A549 treated with Hydrocortisone at 1 μM for 4 hours (cell line): Measurements from ENCODE around the gene GPR162. TPM values are rescaled to one million over a fixed set of nuclear protein-coding genes. Genes with fewer than 3 reads are reported as not detected.

Experiments used
- total RNA-seq: library from RNA; stranded (reverse); fragments of 200-300 nt; extraction: Qiagen RNA extraction; gene quantifications from 5 replicates; pipeline ENCODE4 v1.2.3, GENCODE V29; 2022

The GPR162 gene, protein sequence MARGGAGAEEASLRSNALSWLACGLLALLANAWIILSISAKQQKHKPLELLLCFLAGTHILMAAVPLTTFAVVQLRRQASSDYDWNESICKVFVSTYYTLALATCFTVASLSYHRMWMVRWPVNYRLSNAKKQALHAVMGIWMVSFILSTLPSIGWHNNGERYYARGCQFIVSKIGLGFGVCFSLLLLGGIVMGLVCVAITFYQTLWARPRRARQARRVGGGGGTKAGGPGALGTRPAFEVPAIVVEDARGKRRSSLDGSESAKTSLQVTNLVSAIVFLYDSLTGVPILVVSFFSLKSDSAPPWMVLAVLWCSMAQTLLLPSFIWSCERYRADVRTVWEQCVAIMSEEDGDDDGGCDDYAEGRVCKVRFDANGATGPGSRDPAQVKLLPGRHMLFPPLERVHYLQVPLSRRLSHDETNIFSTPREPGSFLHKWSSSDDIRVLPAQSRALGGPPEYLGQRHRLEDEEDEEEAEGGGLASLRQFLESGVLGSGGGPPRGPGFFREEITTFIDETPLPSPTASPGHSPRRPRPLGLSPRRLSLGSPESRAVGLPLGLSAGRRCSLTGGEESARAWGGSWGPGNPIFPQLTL
- 0.28 to 0.51 TPM (median 0.38 TPM) in 5 replicates for total RNA-seq

DNA sequence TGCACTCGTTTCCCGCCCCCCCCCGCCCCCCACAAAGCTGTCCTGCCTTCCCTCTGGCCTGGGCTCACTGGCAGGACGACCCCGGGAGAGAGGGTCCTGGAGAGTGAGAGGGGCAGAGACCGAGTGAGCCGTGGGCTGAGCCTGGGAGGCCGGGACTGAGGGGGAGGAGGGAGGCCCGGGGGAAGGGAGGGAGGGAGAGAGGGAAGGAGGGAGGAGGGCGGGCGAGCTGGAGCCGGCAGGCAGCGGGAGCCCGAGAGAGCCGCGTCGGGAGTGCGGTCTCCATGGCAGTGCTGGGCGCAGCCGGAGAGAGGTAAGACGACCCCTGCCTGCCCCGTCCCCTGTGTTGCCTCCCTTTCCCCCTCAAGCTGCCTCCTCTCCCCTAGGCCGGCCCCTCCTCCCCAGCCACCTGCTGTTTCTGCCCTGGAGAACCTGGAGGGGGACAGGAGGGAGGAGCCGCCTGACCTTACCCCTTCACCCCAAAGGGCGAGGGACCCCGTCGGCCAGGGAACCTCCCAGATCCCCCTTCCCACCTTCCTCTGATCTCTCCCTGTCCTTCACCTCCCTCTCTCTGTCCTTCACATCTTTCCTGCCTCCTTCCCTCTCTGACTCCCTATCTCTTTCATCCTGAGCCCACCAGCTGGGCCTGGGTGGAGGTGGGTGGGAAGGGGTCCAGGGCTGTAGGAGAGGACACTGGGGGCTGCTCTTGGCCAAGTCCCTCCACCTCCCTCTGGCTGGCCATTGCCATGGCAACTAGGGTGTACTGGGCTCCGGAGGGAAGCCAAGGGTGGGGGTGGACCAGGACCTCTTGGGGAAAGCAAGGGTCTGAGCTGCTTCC is at the start of gene GPR162:
Gene GPR162, plus strand, starts transcription at position 231 of the 835 bp plus-strand sequence. CDS start 2,078 bp downstream, outside the sequence.

DNA sequence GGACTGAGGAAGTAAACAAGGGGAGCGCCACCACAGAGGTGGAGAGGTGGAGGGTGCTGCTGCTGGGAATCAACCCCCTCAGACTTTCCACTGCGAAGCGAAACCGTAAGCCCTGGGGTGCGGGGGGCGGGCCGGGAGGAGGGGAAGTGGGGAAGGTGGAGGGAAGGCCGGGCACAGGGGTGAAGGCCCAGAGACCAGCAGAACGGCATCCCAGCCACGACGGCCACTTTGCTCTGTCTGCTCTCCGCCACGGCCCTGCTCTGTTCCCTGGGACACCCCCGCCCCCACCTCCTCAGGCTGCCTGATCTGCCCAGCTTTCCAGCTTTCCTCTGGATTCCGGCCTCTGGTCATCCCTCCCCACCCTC is 49.3 kb upstream of the GPR162 start, which contains the start of gene LAG3:
Gene LAG3, plus strand, starts transcription at position 190 of the 365 bp plus-strand sequence. CDS start 333 bp downstream, outside the sequence.

DNA sequence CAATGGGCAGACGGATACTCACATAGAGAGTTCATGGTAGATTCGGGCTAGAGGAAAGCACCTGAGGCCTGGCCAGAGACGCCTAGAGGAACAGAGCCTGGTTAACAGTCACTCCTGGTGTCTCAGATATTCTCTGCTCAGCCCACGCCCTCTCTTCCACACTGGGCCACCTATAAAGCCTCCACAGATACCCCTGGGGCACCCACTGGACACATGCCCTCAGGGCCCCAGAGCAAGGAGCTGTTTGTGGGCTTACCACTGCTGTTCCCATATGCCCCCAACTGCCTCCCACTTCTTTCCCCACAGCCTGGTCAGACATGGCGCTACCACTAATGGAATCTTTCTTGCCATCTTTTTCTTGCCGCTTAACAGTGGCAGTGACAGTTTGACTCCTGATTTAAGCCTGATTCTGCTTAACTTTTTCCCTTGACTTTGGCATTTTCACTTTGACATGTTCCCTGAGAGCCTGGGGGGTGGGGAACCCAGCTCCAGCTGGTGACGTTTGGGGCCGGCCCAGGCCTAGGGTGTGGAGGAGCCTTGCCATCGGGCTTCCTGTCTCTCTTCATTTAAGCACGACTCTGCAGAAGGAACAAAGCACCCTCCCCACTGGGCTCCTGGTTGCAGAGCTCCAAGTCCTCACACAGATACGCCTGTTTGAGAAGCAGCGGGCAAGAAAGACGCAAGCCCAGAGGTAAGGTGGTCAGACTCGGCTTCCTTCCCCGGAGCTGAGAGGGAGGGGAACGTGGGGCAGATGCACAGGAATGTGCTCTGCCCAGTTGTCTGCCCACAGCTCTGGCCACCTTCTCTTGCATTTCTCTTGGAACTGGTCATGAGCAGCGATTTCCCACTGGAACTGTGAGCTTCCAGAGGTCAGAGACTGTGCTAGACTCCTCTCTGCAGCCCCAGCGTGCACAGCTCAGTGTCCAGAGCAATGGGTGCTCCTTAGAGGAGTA is 32.4 kb upstream of the GPR162 start, which contains the start of gene CD4:
Gene CD4, plus strand, starts transcription at position 557 of the 953 bp plus-strand sequence. CDS start 10,611 bp downstream, outside the sequence.

DNA sequence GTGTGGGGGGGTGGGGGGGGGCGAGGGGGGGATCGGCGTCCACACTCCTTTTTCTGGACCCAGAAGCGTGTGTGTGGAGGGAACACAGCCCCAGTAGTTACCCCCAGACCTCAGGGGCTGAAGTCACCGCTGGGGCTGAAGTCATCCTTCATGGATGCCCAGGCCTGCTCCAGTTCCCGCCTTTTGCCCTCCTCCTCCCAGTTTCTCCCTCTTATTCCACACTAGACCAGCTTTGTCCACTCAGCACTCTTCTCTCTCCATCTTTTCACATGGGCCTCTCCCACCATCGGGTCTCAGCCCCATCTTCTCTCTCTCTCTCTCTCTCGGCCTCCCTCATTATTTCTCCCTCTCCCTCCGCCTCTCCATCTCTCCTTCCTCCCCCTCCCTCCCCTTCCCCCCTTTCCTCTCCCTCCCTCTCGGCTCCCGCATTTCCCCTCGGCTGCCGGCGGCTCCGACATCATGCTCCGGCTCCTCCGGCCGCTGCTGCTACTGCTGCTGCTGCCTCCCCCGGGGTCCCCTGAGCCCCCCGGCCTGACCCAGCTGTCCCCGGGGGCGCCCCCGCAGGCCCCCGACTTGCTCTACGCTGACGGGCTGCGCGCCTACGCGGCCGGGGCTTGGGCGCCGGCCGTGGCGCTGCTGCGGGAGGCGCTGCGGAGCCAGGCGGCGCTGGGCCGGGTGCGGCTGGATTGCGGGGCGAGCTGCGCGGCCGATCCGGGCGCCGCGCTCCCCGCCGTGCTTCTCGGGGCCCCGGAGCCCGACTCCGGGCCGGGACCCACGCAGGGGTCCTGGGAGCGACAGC is 6.6 kb downstream of the GPR162 start, which contains the start of gene P3H3:
Gene P3H3, plus strand, starts transcription at position 426 of the 799 bp plus-strand sequence. Its CDS starts 34 bp downstream, at position 460.

DNA sequence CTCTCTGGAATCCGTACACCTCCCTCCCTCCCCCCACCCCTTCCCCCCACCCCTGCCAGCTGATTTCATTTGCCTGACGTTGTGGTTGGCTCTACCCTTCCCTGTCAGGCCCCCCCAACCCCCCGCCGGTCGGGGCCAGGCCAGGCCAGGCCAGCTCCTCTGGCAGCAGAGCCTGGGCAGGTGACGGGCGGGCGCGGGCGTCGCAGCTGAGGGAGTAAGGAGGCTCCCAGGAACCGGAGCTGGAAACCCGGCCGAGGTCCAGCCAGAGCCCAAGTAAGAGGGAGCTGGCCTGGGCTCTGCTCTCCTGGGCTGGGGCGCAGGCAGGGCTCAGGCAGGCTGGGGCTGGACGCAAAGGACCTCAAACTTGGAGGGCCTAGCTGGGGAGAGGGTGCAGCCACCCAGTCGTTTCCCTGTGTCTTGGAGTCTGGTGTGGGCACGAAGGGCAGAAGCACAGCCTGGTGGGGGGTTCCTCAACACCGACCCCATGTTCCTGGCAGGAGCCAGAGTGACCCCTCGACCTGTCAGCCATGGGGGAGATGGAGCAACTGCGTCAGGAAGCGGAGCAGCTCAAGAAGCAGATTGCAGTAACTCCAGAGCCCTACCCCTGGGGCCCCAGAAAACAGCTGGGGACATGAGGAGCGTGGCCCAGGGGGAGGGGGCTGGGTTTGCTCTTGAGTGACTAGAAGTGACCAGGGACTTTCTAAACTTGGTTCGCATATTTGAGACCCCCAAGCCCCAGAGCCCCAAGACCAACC is 19.3 kb downstream of the GPR162 start, which contains the start of gene GNB3:
Gene GNB3, plus strand, starts transcription at position 165 of the 755 bp plus-strand sequence. Its CDS starts 363 bp downstream, at position 528.

DNA sequence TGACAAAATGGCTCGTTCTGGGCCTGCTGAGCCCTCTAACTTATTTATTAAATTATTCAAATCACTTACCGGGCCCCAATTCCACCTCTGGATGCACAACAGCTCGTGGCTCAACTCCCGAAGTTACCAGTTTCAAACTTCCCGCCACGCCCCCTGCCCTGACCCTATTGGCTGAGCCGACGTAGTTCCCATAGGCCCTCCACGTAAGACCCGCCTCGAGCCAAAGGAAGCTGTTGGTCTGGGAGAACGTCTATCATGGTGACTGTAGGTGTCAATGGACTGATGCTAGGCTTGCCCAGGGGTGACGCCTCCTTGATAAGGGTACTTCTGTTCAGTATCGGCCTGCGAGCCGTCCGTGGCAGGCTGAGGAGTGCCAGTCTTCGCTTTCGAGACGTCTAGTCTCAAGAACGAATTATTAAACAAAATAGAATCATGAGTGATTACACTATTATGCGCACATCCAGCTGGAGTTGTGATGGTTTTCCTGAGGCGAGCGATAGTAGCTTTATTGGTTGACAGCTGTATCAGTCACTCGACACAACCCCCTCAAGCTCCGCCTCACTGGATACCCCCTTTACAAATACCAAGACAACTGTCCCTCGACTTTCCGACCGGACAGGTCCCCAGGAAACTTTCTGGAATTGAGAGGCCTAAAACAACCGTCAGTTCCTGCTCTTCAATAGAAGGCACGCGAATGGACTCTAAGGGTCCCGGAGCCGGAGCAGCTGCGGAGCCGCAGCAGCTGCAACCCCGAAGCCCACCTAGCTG is 29.7 kb downstream of the GPR162 start, which contains the start of gene CDCA3:
Gene CDCA3, minus strand, starts transcription at position 134 of the 768 bp plus-strand sequence. CDS start 334 bp downstream, outside the sequence.

DNA sequence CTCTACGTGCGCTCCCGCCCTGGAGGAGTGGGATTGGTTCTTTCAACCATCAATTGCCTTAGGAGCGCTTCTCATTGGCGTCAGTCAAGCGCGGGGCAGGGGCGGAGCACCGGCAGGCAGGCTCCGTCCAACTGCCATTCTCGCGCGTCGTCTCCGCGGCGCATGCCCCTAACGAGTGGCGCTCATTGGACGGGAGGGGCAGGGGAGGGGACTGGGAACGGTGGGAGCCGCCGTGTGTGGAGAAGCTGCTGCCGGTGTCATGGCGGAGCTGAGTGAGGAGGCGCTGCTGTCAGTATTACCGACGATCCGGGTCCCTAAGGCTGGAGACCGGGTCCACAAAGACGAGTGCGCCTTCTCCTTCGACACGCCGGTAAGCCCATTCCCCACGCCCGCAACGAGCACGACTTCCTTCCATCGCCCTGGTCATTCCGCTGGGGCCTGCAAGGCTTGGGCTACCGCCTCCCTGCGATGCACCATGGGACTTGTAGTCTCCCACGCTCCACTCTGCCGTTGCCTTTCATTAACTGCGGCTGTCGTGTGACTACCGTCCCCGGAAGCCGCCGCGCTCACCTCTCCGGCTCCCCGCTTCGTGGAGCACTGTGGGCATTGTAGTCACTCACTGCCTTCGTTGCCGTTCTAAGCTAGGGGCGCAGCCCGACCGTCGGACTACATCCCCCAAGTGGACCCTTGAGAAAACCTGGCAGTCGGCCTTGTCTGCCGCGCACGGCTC is 30.5 kb downstream of the GPR162 start, which contains the start of gene USP5:
Gene USP5, plus strand, starts transcription at position 230 of the 730 bp plus-strand sequence. Its CDS starts 30 bp downstream, at position 260.

DNA sequence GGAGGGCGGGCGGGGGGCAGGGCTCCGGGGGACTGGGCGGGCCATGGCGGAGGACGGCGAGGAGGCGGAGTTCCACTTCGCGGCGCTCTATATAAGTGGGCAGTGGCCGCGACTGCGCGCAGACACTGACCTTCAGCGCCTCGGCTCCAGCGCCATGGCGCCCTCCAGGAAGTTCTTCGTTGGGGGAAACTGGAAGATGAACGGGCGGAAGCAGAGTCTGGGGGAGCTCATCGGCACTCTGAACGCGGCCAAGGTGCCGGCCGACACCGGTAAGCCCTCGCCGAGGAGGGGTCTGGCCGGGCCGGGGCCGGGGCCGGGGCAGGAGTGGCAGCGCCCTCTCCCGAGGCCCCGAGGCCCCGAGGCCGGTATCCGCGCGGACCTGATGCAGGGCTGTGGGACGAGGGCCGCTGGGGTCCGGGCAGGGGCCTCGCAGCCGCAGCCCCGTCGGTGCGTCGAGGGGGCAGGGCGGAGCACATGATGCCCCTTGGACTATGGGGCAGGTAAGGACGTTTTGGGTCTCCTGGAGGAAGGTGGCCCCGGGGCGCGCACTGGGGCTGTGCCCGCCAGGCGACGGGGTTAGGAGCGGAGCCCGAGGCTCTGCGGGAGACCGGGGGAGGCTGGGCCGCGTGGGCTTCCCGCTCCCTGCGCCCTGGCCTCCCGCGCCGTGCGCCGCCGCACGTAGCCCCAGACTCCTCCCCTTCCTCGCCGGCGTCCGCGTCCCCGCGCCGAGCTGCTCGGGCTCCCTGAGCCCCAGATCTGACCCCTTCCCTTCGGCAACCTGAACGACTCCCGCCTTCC is 46.0 kb downstream of the GPR162 start, which contains the start of gene TPI1:
Gene TPI1, plus strand, starts transcription at position 119 of the 798 bp plus-strand sequence. Its CDS starts 36 bp downstream, at position 155.

DNA sequence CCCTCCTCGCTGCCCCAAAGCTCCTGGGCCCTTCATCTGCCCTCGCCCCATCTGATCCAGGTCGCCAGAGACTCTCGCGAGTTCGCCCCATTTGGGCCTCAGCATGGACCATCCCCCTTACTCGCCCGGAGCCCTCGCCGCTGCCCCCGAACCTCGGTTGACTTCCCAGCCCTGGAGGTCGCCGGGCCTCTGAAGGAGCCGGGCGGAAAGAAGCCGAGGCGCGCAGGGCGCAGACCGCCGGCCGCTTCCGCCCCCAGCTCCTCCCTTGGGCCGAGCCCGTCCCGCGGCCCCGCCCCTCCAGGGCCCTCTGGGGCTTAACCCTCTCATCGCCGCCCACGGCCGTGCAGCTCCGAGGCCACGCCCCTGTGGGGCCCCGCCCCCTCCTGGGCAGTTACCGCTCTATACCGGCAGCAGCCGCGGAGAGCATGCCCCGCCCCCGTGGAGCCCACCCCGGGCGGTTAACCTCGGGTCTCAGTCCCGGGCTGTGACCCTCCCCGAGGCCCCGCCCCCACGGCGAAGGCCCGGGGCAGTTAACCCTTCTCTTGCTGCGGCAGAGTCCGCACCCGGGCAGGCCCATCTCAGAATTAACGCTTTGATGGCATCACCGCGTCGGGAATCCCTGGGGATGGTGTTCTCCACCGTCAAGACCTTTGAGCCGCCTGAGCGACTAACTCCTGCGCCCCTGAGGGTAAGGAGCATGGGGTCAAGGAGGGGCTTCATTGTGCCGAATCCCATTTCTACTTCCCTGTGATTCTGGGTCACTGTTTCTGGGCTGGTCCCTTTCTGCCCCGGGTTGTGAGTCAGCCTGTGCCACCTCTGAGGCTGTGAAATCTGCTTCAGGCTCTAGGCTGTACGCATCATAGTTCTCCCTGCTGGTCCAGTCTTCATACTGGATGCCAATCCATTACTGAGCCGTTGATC is 51.7 kb downstream of the GPR162 start, which contains the start of gene SPSB2:
Gene SPSB2, minus strand, starts transcription at position 210 of the 921 bp plus-strand sequence. CDS start 402 bp downstream, outside the sequence.

Other genes starting within 250 kb of the GPR162 start
- 55.8 to 82.9 TPM (median 60.2 TPM) in 5 replicates for gene CHD4, start 214.4 kb upstream of the GPR162 start, total RNA-seq
- 0.58 to 1.0 TPM (median 0.70 TPM) in 5 replicates for gene LPAR5, start 185.9 kb upstream of the GPR162 start, total RNA-seq
- gene ACRBP, start 174.4 kb upstream of the GPR162 start, total RNA-seq, result 0.18 to 0.56 TPM (median 0.33 TPM) in 3 of 5 replicates, not detected in the others
- gene ING4, start 158.7 kb upstream of the GPR162 start, total RNA-seq, result 11.5 to 19.9 TPM (median 14.3 TPM) in 5 replicates
- 53.8 to 60.6 TPM (median 58.4 TPM) in 5 replicates for gene ZNF384, start 132.4 kb upstream of the GPR162 start, total RNA-seq
- gene PIANP, start 121.0 kb upstream of the GPR162 start, total RNA-seq, result 0.76 to 1.1 TPM (median 0.84 TPM) in 5 replicates
- 48.4 to 56.5 TPM (median 55.4 TPM) in 5 replicates for gene COPS7A, start 97.8 kb upstream of the GPR162 start, total RNA-seq
- gene MLF2, start 68.7 kb upstream of the GPR162 start, total RNA-seq, result 246 to 305 TPM (median 296 TPM) in 5 replicates
- 588 to 898 TPM (median 880 TPM) in 5 replicates for gene PTMS, start 55.5 kb upstream of the GPR162 start, total RNA-seq
- 0.51 to 1.9 TPM (median 1.7 TPM) in 5 replicates for gene LAG3, start 49.3 kb upstream of the GPR162 start, total RNA-seq
- not detected in 5 replicates for gene CD4, start 32.3 kb upstream of the GPR162 start, total RNA-seq
- gene P3H3, start 6.6 kb downstream of the GPR162 start, total RNA-seq, result 23.9 to 29.0 TPM (median 26.3 TPM) in 5 replicates
- gene GNB3, start 19.1 kb downstream of the GPR162 start, total RNA-seq, result 1.0 to 2.0 TPM (median 1.6 TPM) in 5 replicates
- gene CDCA3, start 29.5 kb downstream of the GPR162 start, total RNA-seq, result 73.1 to 82.3 TPM (median 77.5 TPM) in 5 replicates
- gene USP5, start 30.3 kb downstream of the GPR162 start, total RNA-seq, result 71.7 to 88.7 TPM (median 74.7 TPM) in 5 replicates
- gene TPI1, start 45.7 kb downstream of the GPR162 start, total RNA-seq, result 1,586 to 1,659 TPM (median 1,629 TPM) in 5 replicates
- gene SPSB2, start 51.5 kb downstream of the GPR162 start, total RNA-seq, result 27.8 to 35.3 TPM (median 31.2 TPM) in 5 replicates
- gene LRRC23, start 83.0 kb downstream of the GPR162 start, total RNA-seq, result 15.4 to 18.3 TPM (median 17.3 TPM) in 5 replicates
- 32.5 to 40.3 TPM (median 34.5 TPM) in 5 replicates for gene ENO2, start 92.8 kb downstream of the GPR162 start, total RNA-seq
- 60.2 to 72.4 TPM (median 67.4 TPM) in 5 replicates for gene ATN1, start 106.1 kb downstream of the GPR162 start, total RNA-seq
- gene RNU7-1, start 122.0 kb downstream of the GPR162 start, total RNA-seq, result not detected in 5 replicates
- 256 to 322 TPM (median 309 TPM) in 5 replicates for gene C12orf57, start 122.2 kb downstream of the GPR162 start, total RNA-seq
- 9.5 to 13.3 TPM (median 11.7 TPM) in 5 replicates for gene PTPN6, start 129.5 kb downstream of the GPR162 start, total RNA-seq
- 320 to 342 TPM (median 331 TPM) in 5 replicates for gene PHB2, start 148.8 kb downstream of the GPR162 start, total RNA-seq
- 60.1 to 66.2 TPM (median 62.6 TPM) in 5 replicates for gene EMG1, start 149.1 kb downstream of the GPR162 start, total RNA-seq
- gene LPCAT3, start 196.7 kb downstream of the GPR162 start, total RNA-seq, result 27.2 to 31.6 TPM (median 29.5 TPM) in 5 replicates
- gene C1S, start 238.9 kb downstream of the GPR162 start, total RNA-seq, result 40.4 to 68.0 TPM (median 43.8 TPM) in 5 replicates